Endothelial cell of umbilical vein (primary cell): ENCODE data around the gene TSHZ1. TPM values are rescaled to one million over a fixed set of nuclear protein-coding genes. Genes with fewer than 3 reads are reported as not detected.

ENCODE experiments used
- BruUV-seq: library from RNA; stranded (reverse); fragments of 400-500 nt; replicated peaks from 2 replicates; lab custom pipeline; 2021; lab: Mats Ljungman, UMichigan
- CTCF ChIA-PET: fragments of 300-600, 350-600 bp; sonication (Branson Sonifier 250); formaldehyde crosslinking; loops from one replicate; lab custom pipeline; 2021; ENCODE audit warnings: antibody characterized with exemption, inconsistent platforms; lab: Charles Lee
- POLR2A ChIA-PET: fragments of 300-600, 350-600 bp; sonication (Branson Sonifier 250); formaldehyde crosslinking; loops from one replicate; lab custom pipeline; 2021; ENCODE audit warnings: antibody characterized with exemption, inconsistent platforms; lab: Charles Lee
- DNase-seq: peaks from one replicate; pipeline ENCODE4 v3.0.0-alpha.2; 2011; ENCODE audit warnings: low read depth, low spot score
- FAIRE-seq: peaks from 2 replicates; lab custom pipeline; 2011; peaks lifted over from hg19 to GRCh38; lab: Jason Lieb, UNC
- H2AFZ ChIP-seq: 2 replicates; pipeline ENCODE4 v1.6.0; 2012; ENCODE audit warnings: low read depth, low read length, control low read depth, inconsistent platforms
- H3K27ac ChIP-seq: 2 replicates; pipeline ENCODE4 v1.5.1; 2011; ENCODE audit warnings: low read depth, mild to moderate bottlenecking, control low read depth, low read length, moderate library complexity; ENCODE audit not compliant: insufficient read depth
- H3K27me3 ChIP-seq, 2 experiments: 2 replicates each; pipeline versions ENCODE4 v1.6.0 to v1.6.1; 2011; ENCODE audit warnings: low read length in 2 of 2, mixed read lengths in 1 of 2; ENCODE audit not compliant: control insufficient read depth in 2 of 2, insufficient read depth in 2 of 2
- H3K36me3 ChIP-seq, 2 experiments: 2 replicates in 1 of 2; 3 replicates in 1 of 2; pipeline ENCODE4 v1.5.1; 2011; ENCODE audit warnings: low read length in 2 of 2, mild to moderate bottlenecking in 1 of 2, moderate library complexity in 1 of 2; ENCODE audit not compliant: control insufficient read depth in 2 of 2, insufficient read depth in 2 of 2; ENCODE audit errors: extremely low read depth in 1 of 2
- H3K4me1 ChIP-seq: 3 replicates; pipeline ENCODE4 v1.5.1; 2011; ENCODE audit warnings: mild to moderate bottlenecking, low read length; ENCODE audit not compliant: control insufficient read depth, insufficient read depth; ENCODE audit errors: extremely low read depth
- H3K4me2 ChIP-seq: 2 replicates; pipeline ENCODE4 v1.6.1; 2011; ENCODE audit warnings: low read length, control low read depth, mixed read lengths; ENCODE audit not compliant: insufficient read depth
- H3K4me3 ChIP-seq, 3 experiments: fragments of 200-600 bp in 1 of 3; sonication (generic), shearing (Covaris generic) in 1 of 3; replicated peaks in 1 of 3; 2 replicates each; pipeline ENCODE4 v1.5.1; 2011 to 2016; ENCODE audit warnings: control low read depth in 3 of 3, low read length in 3 of 3, mild to moderate bottlenecking in 2 of 3, inconsistent platforms in 1 of 3, low read depth in 1 of 3, moderate library complexity in 1 of 3; ENCODE audit not compliant: insufficient read depth in 1 of 3
- H3K79me2 ChIP-seq: 2 replicates; pipeline ENCODE4 v1.6.0; 2012; ENCODE audit warnings: low read length, inconsistent platforms; ENCODE audit not compliant: control insufficient read depth, insufficient read depth
- H3K9ac ChIP-seq: replicated peaks from 2 replicates; pipeline ENCODE3; 2011; ENCODE audit warnings: low read length, control low read depth; ENCODE audit not compliant: insufficient read depth; ENCODE audit errors: extremely low read depth
- H3K9me1 ChIP-seq: replicated peaks from 3 replicates; pipeline ENCODE4 v1.6.0; 2011; ENCODE audit warnings: mild to moderate bottlenecking, low read length; ENCODE audit not compliant: control insufficient read depth, insufficient read depth; ENCODE audit errors: extremely low read depth
- H3K9me3 ChIP-seq: replicated peaks from 2 replicates; pipeline ENCODE4 v1.5.1; 2012; ENCODE audit warnings: low read length, inconsistent platforms; ENCODE audit not compliant: control insufficient read depth, insufficient read depth
- H4K20me1 ChIP-seq: replicated peaks from 2 replicates; pipeline ENCODE3; 2011; ENCODE audit warnings: mild to moderate bottlenecking, low read length; ENCODE audit not compliant: control insufficient read depth, insufficient read depth; ENCODE audit errors: extremely low read depth
- EZH2 ChIP-seq: IDR thresholded peaks from 2 replicates; pipeline ENCODE4 v1.6.1; 2012; ENCODE audit warnings: borderline replicate concordance, low read depth, mild to moderate bottlenecking, moderate library complexity, low read length, inconsistent platforms; ENCODE audit not compliant: severe bottlenecking
- GATA2 ChIP-seq: IDR thresholded peaks from 2 replicates; pipeline ENCODE4 v1.7.0; 2011; ENCODE audit warnings: low read depth, mild to moderate bottlenecking, moderate library complexity, mixed read lengths, low read length; ENCODE audit not compliant: insufficient read length, insufficient read depth
- JUN ChIP-seq: IDR thresholded peaks from 2 replicates; pipeline ENCODE4 v1.6.1; 2011; ENCODE audit warnings: borderline replicate concordance, low read depth; ENCODE audit not compliant: insufficient read length, insufficient read depth
- POLR2A ChIP-seq: IDR thresholded peaks from 2 replicates; pipeline ENCODE4 v1.6.1; 2012; ENCODE audit warnings: low read depth, mild to moderate bottlenecking, control low read depth, low read length
- POLR2AphosphoS5 ChIP-seq: IDR thresholded peaks from 2 replicates; pipeline ENCODE4 v1.6.1; 2012; ENCODE audit warnings: low read depth, mild to moderate bottlenecking, control low read depth, low read length, moderate library complexity; ENCODE audit not compliant: insufficient read depth
- dilution Hi-C: fragments of 300-500 bp; cut with MboI; formaldehyde crosslinking; loops from one replicate; pipeline ENCODE4 v1.15.0; 2019; ENCODE audit warnings: low sequenced_read_pairs; ENCODE audit not compliant: extremely low pct_ligation_motif_present
- intact Hi-C: fragments of 100-400 bp; cut with micrococcal nuclease; formaldehyde crosslinking; loops from one replicate; pipeline ENCODE4 v1.10.0; 2022
- polyA plus RNA-seq, 4 experiments: library from polyadenylated mRNA; depleted of rRNA in 3 of 4; stranded (reverse) in 3 of 4; unstranded in 1 of 4; fragments of >200 nt; gene quantifications; 2 replicates each; pipeline versions ENCODE4 v1.2.1 to v1.2.3, GENCODE V29; 2011 to 2012; ENCODE audit warnings: missing spikeins in 1 of 4
- total RNA-seq: library from RNA; stranded (reverse); gene quantifications from 2 replicates; pipeline ENCODE4 v1.2.3, GENCODE V29; 2021
- TF ChIP-seq, protein P1 (sequence below), 2 donors: IDR thresholded peaks; 1 replicate in 1 of 2; 2 replicates in 1 of 2; pipeline ENCODE4 v1.5.1; 2011; ENCODE audit warnings: low read length in 2 of 2, mild to moderate bottlenecking in 2 of 2, moderate library complexity in 2 of 2, control low read depth in 1 of 2, inconsistent platforms in 1 of 2, low read depth in 1 of 2; ENCODE audit not compliant: insufficient read depth in 1 of 2; ENCODE audit errors: extremely low read depth in 1 of 2

Gene TSHZ1
- total and polyA plus RNA-seq, 2 donors (not counting 3 experiments of a cell fraction or from before 2014, with no cell fraction given) = 4.2 to 10.2 TPM

DNA sequence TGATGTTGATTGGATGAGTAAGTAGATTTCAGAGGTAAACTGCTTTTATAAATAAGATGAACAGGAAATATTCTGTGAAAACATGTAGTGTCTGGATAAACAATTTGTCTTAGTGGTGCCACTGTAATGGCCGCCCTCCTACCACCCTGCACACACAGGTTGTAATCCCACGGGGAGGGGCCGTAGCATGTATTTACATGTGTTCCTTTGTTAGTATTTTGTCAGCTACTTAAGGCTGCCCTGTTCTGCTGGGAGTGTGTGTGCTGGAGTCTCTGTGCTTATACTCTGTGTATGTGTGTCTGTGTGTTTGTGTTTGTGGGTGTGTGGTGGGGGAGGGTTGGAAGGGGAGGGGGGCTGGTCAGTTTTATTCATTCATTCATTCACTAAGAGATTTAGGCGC, 5.1 kb downstream of the TSHZ1 start:
- BruUV-seq = no TSS peak
- Histone ChIP-seq H3K9ac (no peak overlapping the region), H3K4me3 (no peak overlapping the region), H3K79me2 (peaks cover 25% of the 10 kb centered on the region), H2AFZ (no peak overlapping the region), H3K4me2 (no peak overlapping the region), H3K36me3 (no peaks in the 10 kb centered on the region), H4K20me1 (no peaks in the 10 kb centered on the region), H3K4me1 (peaks cover 30% of the 10 kb centered on the region), H3K27ac (no peak overlapping the region), H3K9me3 (no peaks in the 10 kb centered on the region), H3K27me3 (no peaks in the 10 kb centered on the region), H3K9me1 (no peaks in the 10 kb centered on the region)
- CTCF ChIA-PET = no interaction called here
- DNase-seq (no peak), FAIRE-seq (no peak)
- intact Hi-C loops = loop anchor here (10.0 kb wide), 1 partner anchor 1279 kb away; the partner anchor contains the start of gene ZNF516
- TF ChIP-seq, protein P1, sequence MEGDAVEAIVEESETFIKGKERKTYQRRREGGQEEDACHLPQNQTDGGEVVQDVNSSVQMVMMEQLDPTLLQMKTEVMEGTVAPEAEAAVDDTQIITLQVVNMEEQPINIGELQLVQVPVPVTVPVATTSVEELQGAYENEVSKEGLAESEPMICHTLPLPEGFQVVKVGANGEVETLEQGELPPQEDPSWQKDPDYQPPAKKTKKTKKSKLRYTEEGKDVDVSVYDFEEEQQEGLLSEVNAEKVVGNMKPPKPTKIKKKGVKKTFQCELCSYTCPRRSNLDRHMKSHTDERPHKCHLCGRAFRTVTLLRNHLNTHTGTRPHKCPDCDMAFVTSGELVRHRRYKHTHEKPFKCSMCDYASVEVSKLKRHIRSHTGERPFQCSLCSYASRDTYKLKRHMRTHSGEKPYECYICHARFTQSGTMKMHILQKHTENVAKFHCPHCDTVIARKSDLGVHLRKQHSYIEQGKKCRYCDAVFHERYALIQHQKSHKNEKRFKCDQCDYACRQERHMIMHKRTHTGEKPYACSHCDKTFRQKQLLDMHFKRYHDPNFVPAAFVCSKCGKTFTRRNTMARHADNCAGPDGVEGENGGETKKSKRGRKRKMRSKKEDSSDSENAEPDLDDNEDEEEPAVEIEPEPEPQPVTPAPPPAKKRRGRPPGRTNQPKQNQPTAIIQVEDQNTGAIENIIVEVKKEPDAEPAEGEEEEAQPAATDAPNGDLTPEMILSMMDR (IDR thresholded peaks at IDR 0.05; ENCODE audit: extremely low read depth in 1 of 2, insufficient read depth in 1 of 2, low read depth in 1 of 2, low read length in 2 of 2) = no peak
- no peak for TF ChIP-seq GATA2
- no peak for TF ChIP-seq EZH2
- no peak for TF ChIP-seq JUN
- TF ChIP-seq POLR2AphosphoS5 = no peak
- no peak for TF ChIP-seq POLR2A
- dilution Hi-C loops = no loop called here
- POLR2A ChIA-PET = no interaction called here
